ENCODE results near the gene TMED1.
A peak's percentile ranks its signal among the peaks of the same experiment; 100 is the strongest.
"Not testable (repeated sequence)": the region's sequence is repeated elsewhere in the genome, so short reads cannot be mapped to it uniquely, and the experiment has no call there.

TMED1 gene

DNA sequence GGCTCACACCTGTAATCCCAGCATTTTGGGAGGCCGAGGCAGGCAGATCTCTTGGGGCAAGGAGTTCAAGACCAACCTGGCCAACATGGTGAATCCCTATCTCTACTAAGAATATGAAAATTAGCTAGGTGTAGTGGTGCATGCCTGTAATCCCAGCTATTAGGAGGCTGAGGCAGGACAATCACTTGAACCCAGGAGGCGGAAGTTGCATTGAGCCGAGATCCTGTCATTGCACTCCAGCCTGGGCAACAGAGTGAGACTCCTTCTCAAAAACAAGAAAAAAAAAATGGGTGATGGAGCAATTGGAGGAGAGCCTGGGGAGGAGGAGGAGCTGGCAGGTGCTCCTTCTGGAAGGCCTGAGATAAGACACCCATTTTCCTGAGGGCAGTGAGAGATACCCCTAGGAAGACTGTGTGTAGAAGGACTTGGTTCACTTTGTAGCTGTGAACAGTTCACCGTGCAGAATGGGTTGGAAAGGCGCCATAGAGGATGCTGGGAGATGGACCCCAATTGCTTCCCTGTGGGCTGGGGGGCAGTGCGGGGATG, 26.6 kb upstream of the TMED1 start:
- no peak for DNase-seq

DNA sequence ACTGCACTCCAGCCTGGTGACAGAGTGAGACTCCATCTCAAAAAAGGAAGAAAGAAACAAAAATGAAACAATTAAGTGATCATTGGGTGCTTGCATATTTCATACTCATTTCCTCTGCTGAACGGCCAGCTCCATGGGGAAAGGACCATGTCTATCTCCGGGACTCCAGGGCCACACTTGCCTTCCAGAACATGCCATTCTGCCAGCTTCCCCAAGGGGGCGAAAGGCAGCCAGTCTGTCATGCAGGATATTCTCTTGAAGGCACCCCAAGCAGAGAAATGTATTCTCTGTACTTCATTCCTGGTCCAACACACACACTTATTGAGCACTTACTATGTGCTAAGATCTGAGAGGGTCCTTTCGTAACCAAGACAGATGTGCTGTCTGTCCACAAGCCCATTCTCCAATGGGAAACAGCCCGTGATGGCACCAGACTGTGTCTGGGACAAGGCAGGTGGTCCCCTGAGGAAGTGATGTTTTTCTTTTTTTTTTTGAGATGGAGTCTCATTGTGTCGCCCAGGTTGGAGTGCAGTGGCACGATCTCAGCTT, 25.2 kb upstream of the TMED1 start:
- DNase-seq: no peak

DNA sequence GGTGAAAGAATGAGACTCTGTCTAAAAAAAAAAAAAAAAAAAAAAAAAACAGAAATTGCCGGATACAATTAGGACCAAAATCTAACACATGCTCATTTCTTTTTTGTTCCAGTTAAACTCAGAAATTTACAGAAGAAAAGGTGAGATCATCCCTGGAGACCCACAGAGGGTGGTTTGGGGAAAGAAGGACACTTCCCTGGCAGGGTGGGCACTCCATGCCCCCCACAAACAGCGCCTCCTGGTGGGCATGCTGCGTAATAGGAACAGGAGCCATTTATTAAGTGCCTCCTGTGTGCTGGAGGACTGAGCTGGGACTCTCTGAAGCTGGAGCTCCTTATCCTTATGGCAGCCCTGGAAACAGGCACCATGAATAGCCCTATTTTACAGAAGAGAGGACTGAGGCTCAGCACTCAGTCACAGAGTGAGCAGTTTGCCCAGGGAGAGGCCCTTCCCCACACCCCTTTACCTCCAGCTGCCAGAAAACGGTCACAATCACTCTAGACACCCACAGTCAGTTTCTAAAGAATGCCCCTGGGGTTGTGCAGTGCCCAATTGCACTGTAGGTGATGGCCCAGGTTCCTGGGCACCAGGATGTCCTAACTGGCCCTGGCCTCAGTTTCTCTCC, 22.3 kb upstream of the TMED1 start:
- DNase-seq: no peak

DNA sequence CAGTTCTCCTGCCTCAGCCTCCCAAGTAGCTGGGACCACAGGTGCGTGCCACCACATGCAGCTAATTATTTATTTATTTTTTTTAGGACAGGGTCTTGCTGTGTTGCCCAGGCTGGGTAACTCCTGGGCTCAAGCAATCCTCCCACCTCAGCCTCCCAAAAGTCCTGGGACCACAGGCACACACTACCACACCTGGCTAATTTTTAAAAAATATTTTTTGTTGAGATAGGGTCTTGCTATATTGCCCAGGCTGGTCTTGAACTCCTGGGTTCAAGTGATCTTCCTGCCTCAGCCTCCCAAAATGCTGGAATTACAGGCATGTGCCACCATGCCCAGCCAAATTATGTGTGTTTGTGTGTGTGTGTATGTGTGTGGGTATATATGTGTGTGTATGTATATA, 20.9 kb upstream of the TMED1 start:
- not testable (repeated sequence) for DNase-seq

DNA sequence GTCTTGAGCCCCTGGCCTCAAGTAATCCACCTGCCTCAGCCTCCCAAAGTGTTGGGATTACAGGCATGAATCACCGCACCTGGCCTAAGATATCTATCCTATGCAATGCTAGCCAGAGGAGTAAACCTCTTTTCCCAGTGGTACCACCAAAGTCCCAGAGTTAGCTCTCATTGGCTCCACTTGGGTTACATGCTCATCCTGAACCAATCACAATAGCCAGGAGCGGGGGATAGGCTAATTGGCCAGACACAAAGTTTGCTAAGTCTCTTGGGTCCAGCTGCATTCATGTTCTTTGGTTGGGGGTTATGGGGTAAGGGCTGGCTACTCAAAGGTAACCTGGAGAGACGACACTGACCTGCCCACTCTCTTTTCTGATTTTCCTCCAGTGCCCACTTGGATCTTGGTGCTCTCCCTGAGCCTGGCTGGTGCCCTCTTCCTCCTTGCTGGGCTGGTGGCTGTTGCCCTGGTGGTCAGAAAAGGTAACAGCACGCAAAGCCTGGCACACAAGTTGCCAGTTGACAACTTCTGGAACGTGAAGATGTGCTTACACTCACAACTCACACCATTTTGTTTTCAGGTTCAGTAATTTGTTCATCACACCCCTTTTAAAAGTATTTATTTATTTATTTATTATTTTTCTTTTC, 20.0 kb upstream of the TMED1 start:
- DNase-seq: no peak

DNA sequence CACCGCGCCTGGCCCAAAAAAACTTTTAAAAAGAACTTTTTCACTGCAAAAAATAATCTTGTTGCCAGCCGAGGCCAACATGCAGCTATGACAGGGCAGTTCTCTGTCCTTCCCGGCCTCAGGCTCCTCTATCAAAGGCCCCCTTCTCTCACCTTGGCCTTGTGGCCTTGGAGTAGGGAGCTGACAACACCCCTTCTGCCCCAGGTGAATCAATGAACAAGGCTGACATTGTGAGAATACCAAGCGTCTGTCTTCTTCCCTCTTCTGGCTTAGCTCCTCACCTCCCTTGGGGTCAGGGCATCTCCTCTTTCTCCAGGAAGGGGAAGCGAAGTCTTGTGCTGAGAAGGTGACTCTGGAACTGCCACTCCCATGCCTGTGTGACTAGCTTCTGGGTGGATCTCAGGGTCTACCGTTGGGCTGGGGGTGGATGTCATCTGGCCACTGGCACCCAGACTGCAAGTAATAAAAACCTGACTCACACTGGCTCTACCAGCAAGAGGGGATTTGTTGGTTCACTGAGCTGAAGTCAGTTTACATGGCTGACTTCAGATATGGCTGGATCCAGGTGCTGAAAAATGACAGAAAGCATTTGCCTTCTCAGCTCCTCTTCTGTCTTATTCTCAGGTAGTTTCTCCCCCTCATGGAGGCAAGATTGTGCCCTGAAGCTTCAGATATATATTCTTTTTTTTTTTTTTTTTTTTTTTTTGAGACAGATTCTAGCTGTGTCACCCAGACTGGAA, 18.5 kb upstream of the TMED1 start:
- no peak for DNase-seq

DNA sequence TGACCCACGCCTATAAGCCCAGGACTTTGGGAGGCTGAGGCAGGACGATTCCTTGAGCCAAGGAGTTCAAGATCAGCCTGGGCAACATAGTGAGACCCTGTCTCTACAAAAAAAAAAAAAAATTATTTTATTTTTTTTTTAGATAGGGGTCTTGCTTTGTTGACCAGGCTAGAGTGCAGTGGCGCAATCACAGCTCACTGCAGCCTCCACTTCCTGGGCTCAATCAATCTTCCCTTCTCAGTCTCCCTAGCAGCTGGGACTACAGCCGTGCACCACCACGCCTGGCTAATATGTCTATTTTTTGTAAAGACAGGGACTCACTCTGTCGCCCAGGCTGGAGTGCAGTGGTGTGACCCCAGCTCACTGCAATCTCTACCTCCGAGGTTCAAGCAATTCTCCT, 16.9 kb upstream of the TMED1 start:
- no peak for DNase-seq

DNA sequence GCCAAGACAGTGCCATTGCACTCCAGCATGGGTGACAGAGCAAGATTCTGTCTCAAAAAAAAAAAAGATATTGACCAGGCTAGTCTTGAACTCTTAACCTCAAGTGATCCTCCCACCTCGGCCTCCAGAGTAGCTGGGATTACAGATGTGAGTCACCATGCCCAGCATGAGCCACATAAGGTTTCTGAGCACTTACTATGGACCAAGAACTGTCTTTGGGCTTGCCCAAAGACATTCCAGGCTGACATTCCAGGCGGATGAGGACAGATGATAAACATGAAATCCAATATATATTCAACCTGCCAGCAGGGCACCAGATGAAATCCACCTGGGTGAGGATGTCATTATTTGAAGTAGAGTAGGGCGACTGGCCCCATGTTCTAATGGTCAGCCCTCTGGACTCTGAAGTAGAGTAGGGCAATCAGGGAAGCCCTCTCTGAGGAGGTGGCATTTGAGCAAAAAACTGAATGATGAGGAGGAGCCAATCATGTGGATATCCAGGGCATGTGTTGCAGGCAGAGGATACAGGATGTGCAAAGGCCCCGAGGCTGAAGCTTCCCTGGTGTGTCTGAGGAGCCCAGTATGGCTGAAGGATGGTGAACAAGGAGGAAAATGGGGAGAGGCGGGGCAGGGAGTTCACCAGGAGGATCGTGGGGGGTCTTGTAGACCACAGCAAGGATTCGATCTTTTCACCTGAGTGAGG, 16.2 kb upstream of the TMED1 start:
- no peak for DNase-seq

DNA sequence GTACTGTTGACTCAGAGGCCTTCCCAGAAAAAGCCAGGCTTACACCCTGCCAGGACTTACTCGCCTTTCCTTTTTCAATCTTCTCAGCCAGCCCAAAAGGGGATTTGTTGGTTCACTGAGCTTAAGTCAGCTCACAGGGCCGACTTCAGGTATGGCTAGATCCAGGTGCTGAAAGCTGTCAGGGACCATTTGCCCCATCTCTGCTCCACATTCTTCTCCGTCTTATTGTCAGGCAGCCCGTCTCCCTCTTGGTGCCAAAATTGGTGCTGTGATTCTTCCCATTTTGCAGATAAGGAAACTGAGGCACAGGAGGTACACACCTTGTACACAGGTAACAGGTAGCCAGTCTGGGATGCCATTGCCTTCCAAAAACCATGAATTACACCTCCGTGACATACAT, 14.6 kb upstream of the TMED1 start:
- no peak for DNase-seq

DNA sequence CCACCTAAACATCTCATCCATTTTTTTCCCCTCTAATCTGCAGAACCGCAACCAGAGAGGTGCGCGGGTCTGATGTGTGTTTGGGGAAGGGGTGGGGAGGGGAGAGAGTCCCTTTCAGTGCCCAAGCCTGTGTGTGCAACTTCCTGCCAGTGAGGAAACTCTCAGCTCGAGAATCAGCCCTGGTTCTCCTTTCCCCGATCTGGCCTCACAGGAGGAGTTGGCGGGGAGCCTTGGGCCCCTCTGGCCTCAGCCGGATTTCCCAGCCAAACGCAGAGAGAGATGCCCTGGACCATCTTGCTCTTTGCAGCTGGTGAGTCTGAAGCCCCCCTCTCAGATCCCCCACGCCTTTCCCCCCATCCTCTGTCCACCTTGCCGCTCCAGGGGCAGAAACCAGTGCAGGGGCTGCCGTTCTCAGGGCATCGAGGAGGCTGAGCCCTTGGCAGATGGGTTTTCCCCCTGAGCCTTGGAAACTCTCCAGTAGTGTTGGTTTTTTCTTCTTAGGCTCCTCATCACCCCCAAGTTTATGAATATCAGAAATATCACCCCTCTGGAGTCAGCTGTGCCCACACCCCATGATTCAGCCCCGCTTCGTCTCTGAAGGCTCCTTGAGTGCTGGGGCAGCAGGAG, 12.3 kb upstream of the TMED1 start, which contains the start of gene C19orf38:
Gene C19orf38 (plus strand): TSS at position 186 of the 627 bp plus-strand sequence. CDS start 94 bp downstream, at position 280.
- no peak for DNase-seq

DNA sequence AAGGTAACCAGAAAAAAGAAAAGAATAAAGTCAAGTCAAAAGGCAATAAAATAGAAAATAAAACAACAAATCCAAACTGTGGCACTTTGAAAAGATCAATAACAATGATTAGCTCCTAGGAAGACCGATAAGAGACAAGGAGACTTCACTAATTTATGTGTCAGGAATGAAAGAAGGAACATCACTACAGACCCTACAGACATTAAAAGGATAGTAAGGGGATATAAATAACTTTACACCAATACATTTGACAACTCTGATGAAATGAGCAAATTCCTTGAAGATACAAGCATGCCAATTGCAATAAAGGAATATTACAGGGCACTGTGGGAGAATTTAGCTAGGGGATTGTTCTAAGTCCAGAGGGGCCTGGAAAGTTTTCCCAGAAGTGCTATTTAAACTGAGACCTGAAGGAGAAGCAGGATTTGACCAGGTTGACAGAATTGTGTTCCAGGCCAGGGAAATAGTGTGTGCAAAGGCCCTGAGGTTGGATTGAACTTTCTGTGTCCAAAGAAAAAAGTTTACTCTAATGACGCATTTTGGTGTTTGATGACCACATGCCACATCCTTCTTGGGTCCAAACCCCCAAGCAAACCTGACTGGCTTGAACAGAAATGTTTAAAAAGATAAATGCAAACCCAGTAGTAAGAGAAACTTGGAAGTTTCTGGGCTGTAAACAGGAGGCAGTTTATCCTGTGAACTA, 10.6 kb upstream of the TMED1 start:
- DNase-seq: no peak

DNA sequence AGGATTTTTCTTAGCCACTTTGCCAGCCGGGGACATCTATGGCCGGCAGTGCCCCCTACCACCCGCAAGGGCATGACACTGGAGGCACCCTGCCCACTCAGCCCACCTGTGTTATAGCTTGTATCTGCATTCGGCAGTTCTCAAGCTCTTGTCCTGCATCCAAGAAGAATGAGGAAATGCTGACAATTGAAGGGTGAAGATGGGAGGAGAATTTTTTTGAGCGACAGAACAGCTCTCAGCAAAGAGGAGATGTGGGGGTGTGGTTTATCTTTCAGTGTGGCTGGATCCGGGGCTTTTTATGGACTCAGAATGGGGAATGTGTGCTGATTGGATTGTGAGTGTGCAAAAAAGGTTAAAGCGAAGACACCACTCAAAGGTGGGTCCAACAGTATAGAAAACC, 6.8 kb upstream of the TMED1 start:
- no peak for DNase-seq

DNA sequence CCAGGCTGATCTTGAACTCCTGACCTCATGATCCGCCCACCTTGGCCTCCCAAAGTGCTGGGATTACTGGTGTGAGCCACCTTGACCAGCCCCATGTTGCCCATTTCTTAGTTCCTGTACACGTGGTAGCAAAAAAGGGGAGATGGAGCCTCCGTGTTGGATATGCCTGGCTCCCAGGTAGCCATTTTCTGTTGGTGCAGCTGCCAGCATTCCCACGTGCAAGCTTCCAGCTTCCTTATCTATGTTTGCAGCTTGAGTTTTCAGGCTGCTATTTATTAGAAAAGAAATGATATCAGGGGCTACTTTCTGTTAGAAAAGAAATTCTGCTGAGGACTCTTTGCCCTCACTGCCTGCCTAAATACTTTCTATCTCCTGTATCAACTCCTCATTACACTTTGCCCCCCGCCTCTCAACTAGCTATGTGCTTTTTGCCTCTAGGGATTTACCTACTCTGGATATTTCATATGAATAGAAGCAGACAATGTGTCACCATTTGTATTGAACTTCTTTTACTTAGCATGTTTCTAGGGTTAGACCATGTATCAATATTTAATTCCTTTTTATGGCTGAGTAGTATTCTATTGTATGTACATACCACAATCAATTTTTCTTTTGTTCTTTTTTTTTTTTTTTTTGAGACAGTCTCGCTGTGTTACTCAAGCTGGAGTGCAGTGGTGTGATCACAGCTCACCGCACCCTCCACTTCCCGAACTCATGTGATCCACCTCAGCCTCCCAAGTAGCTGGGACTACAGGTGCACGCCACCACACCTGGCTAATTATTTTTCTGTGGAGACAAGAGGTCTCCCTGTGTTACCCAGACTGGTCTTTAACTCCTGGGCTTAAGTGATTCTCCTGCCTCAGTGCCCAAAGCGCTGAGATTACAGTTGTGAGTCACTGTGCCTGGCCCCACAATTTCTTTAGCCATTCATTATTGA, 3.4 kb upstream of the TMED1 start:
- DNase-seq: no peak

DNA sequence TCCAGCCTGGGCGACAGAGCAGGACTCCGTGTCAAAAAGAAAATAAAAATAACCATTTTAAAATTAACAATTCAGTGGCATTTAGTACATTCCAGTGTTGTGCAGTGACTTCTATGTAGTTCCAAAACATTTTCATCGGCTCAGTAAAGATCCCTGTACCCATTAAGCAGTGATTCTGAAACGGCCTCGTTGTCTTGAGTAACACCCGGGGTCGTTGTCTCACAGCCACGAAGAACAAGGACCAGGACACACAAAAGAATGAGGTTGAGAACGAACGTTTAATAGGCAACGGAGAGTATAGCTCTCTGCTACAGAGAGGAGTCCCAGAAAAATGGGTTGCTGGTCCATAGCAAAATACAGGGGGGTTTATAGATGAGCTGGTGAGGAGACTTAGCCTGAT, 2.4 kb upstream of the TMED1 start:
- DNase-seq: no peak

DNA sequence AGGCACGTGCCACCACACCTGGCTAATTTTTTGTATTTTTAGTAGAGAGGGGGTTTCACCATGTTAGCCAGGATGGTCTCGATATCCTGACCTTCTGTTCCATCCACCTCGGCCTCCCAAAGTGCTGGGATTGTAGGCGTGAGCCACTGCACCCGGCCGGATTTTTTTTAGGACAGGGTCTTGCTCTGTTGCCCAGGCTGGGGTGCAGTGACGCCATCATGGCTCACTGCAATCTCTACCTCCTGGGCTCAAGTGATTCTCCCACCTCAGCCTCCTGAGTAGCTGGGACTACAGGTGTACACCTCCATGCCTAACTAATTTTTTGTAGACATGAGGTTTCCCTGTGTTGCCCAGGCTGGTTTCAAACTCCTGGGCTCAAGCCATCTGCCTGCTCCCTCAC, 1.6 kb upstream of the TMED1 start:
- not testable (repeated sequence) for DNase-seq

DNA sequence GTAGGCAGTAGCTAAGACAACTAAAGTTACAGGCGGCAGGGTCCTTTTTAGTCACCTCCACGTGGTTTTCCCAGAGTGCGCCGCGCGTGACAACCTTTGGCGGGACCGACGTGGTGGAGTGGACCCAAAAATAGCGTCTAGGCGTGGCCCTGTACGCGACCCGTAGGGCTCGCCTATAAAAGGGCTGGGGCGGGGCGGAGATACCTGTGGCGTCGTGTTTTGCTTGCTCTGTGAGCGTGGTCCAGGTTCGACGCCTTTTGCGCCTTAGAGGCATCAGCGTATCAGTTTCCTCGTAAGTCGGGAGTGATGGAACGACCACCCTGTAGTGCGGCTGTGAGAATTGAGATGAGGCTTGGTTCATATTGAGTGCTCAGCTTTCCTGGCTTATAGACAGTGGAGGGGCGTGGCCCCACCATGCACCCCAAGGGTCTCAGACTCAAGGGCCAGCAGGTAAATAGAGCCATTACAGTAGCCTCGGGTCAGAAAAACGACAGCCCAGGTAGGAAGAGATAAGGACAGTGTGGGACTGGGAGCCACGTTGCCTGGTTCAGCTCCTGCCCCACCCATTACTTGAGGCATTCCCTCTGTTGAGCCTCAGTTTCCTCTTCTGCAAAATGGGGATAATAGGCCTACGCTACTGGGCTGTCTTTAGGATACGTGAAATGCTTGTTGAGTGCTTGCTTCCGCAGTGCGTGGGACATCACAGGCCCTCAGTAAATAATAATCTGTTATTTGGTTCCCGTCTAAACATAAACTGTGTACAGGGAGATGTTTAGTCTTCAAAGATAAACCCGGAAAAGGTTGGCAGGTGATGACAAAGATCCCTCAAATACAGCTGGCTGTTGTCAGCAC, 693 bp upstream of the TMED1 start:
- peak; percentile 94 for DNase-seq

DNA sequence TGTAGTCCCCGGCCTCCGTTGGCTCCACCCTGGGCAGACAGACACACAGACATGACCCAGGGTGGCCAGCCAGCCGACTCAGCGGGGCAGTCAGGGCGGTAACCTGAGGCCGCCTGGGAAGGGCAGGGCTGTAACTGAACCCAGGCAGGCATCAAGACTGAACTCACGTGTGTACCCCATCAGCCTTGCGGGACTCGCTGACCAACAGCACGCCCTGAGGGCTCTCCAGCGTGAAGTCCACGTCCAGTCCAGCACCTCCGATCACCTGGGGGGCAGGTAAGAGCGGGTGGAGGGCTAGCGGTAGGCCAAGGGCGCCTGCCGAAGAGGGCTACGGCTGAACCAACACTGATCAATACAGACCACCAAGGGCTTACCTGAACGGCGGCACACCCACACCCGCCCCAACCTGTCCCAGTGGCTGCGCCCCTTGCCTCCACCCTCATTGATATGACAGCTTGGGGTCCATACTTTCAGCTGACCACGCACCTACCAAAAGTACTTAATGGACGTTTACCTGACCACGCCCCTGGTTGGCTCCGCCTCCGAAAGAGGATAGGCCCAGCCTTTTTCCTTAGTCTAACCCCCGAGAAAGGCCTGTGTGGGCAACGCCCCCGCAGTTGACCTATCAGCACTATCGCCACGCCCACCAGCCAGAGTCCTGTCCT, 791 bp downstream of the TMED1 start:
- no peak for DNase-seq

DNA sequence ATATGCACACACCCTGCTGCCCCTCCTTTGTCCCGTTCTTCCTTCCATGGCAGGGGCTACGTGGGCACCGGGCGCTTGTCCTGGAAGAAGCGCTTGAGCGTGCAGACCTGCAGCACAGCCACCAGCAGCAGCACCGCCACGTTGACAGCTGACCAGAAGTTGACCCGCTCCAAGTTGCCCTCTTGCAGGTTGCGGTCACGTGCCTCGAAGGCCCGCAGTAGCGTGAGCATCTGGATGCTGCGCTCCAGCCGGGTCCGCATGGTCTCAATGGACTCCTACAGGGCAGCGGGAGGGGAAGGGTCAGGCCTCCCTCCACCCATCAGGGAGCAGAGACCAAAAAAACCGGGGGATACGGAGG, 3.1 kb downstream of the TMED1 start:
- no peak for DNase-seq
